Activated T-helper 1 cell treated with anti-CD3 and anti-CD28 coated beads, Interleukin-12 subunit alpha, Interleukin-12 subunit beta, Interleukin-2, Interleukin-4 antibody, amounts not matched to agents 30 ng/mL and 10 ng/mL and 1 ng/mL, durations not matched to agents 14 hours and 24 hours and 36 hours (primary cell): Measurements from ENCODE around the gene RHPN2. TPM values are rescaled to one million over a fixed set of nuclear protein-coding genes. Genes with fewer than 3 reads are reported as not detected.
"Not testable (repeated sequence)": the region's sequence is repeated elsewhere in the genome, so short reads cannot be mapped to it uniquely, and the experiment has no call there.

Experiments
- DNase-seq: peaks from one replicate; pipeline ENCODE4 v3.0.0; 2021; ENCODE audit warnings: low spot score
- H3K27ac Mint-ChIP-seq: one replicate; pipeline ENCODE4 v1.8.0; 2021; ENCODE audit warnings: mild to moderate bottlenecking, mixed read lengths
- H3K27me3 Mint-ChIP-seq: one replicate; pipeline ENCODE4 v1.8.0; 2022; ENCODE audit warnings: mild to moderate bottlenecking, moderate library complexity, mixed read lengths; ENCODE audit not compliant: insufficient read depth
- H3K36me3 Mint-ChIP-seq: one replicate; pipeline ENCODE4 v1.8.0; 2021; ENCODE audit warnings: low read depth, mixed read lengths
- H3K4me1 Mint-ChIP-seq: one replicate; pipeline ENCODE4 v1.8.0; 2021; ENCODE audit warnings: low read depth, mixed read lengths
- H3K4me3 Mint-ChIP-seq: one replicate; pipeline ENCODE4 v1.8.0; 2021; ENCODE audit warnings: mild to moderate bottlenecking, moderate library complexity, mixed read lengths
- H3K9me3 Mint-ChIP-seq: one replicate; pipeline ENCODE4 v1.8.0; 2021; ENCODE audit warnings: mixed read lengths
- intact Hi-C: fragments of 100-400 bp; cut with micrococcal nuclease; formaldehyde crosslinking; loops from one replicate; pipeline ENCODE4 v1.15.1; 2024
- total RNA-seq: library from RNA; stranded (reverse); gene quantifications from 2 replicates; pipeline ENCODE4 v1.2.3, GENCODE V29; 2022

The RHPN2 gene
- total RNA-seq, 1 donor from 2014 or later = 2.5 TPM

DNA sequence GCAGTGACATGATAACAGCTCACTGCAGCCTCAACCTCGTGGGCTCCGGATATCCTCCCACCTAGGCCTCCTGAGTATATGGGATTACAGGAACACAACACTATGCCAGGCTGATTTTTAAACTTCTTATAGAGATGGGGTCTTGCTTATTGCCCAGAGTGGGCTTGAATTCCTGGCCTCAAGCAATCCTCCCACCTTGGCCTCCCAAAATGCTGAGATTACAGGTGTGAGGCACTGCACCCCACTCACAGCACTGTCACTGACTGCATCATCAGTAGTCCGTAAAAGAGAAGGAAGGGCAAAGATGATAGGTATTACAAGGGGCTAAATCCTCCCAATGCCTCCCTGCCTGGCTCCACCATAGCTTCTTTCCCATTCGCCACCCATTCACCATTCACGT is 4.1 kb downstream of the RHPN2 start:
- Mint-ChIP-seq H3K4me1 (no peaks in the 10 kb centered on the region), H3K4me3 (no peak overlapping the region), H3K9me3 (no peaks in the 10 kb centered on the region), H3K27me3 (peaks cover 16% of the 10 kb centered on the region), H3K36me3 (no peaks in the 10 kb centered on the region), H3K27ac (no peak overlapping the region)
- DNase-seq = no peak
- intact Hi-C loops = loop anchor here (5.0 kb wide), 1 partner anchor 88 kb away; the partner anchor contains the start of genes CEP89 and FAAP24

- Mint-ChIP-seq H3K4me3 (no peak overlapping the region), H3K27ac (no peak overlapping the region), H3K4me1 (no peaks in the 10 kb centered on the region), H3K27me3 (peaks cover 1% of the 10 kb centered on the region), H3K36me3 (no peaks in the 10 kb centered on the region), H3K9me3 (no peaks in the 10 kb centered on the region)
- intact Hi-C loops = no loop called here
- no peak for DNase-seq
Measured at GRCh38 chr19:33055718-33056117, 9.0 kb downstream of the RHPN2 start.

GRCh38 chr19:33054623-33055022 is 10.1 kb downstream of the RHPN2 start:
- Mint-ChIP-seq H3K9me3 (no peaks in the 10 kb centered on the region), H3K27ac (no peak overlapping the region), H3K4me1 (no peaks in the 10 kb centered on the region), H3K4me3 (no peak overlapping the region), H3K36me3 (no peaks in the 10 kb centered on the region), H3K27me3 (peaks cover 1% of the 10 kb centered on the region)
- intact Hi-C loops = no loop called here
- DNase-seq = no peak

GRCh38 chr19:33052352-33052972 is 12.2 kb downstream of the RHPN2 start:
- H3K9me3 Mint-ChIP-seq = no peaks in the 10 kb centered on the region
- intact Hi-C loops = no loop called here
- DNase-seq = no peak
- H3K36me3 Mint-ChIP-seq = no peaks in the 10 kb centered on the region
- H3K4me1 Mint-ChIP-seq = no peaks in the 10 kb centered on the region
- H3K27me3 Mint-ChIP-seq = peaks cover 1% of the 10 kb centered on the region
- H3K27ac Mint-ChIP-seq = no peak overlapping the region
- no peak overlapping the region for H3K4me3 Mint-ChIP-seq

DNA sequence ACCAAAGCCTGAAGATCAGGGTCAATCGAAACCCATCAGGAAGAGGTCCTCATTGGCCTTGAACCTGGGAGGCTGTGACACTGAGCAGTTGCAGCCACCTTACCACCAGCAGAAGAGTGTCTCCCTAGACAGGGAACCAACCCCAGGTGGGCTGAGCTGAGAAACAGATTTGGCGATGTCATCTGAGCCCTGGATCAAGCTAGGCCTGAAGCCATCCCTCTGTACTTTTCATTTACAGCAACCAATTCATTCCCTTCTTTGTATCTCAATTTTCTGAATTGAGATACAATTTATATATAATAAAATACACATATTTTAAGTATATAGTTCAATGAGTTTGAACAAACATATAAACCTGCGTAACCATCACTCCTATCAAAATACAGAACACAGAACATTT is 14.6 kb downstream of the RHPN2 start:
- intact Hi-C loops = no loop called here

DNA sequence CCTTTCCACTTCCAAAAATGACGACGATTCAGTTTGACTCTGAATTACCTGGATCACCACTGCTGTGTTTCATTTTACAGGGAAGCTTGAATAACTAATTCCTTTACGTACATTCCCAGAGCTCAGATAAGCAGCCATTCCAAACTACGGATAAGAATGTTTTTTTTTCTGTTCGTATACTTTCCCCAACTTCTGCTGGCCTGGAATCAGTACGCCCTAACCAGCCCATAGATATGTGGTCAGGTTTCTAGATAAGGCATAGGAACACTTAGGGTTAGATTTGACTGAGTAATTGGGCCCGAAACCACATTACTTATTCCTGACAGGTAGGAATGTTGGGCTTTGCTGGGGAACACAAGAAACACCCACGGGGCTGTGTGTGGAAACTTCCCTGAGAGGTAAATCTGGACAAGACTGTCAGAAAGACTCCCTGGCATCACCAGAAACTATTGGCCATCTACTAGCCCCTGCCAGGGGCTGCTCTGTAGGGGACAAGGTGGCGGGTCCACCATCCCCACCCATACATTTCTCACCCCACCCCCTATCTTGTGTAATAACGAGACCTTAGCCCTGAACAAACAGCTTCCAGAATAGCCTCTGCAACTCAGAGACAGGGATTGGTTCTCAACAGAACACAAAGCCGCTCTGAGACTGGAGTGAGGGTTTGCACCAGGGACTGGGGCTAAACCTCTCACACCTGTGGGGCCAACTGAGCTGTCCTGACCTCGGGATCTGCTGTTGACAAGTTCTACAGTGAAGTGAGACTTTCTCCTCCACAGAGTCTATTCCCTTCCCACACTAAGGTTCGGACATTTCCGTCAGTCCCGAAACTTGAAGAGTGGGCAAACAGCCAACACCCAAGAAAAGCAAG is 15.6 kb downstream of the RHPN2 start:
- no peaks in the 10 kb centered on the region for H3K36me3 Mint-ChIP-seq
- no peak overlapping the region for H3K4me3 Mint-ChIP-seq
- H3K27me3 Mint-ChIP-seq = no peaks in the 10 kb centered on the region
- H3K27ac Mint-ChIP-seq = no peak overlapping the region
- no peaks in the 10 kb centered on the region for H3K4me1 Mint-ChIP-seq
- intact Hi-C loops = no loop called here
- no peaks in the 10 kb centered on the region for H3K9me3 Mint-ChIP-seq
- no peak for DNase-seq

More for the DNA sequence above, 14.6 kb downstream of the RHPN2 start:
- no peaks in the 10 kb centered on the region for H3K27me3 Mint-ChIP-seq
- no peak overlapping the region for H3K4me3 Mint-ChIP-seq
- H3K36me3 Mint-ChIP-seq = no peaks in the 10 kb centered on the region
- no peaks in the 10 kb centered on the region for H3K4me1 Mint-ChIP-seq
- no peak overlapping the region for H3K27ac Mint-ChIP-seq
- DNase-seq = no peak
- no peaks in the 10 kb centered on the region for H3K9me3 Mint-ChIP-seq

DNA sequence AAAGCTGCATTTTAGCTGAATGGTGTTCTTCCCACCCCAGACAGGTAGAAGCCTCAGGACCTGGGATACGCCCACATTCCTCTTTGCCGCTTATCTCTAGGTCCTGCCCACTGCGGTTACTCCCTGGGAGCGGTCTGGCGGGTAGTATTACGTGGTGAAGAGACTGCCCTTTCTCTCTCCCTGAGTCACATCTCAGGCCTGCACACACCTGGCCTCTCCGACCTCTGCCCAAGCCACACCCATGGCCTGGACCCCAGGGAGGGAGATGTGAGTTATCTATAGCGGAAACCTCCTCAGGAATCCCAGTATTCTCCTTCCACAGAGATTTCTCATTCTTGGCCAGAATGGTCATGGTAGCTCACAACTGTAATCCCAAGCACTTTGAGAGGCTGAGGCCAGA is 17.3 kb downstream of the RHPN2 start:
- Mint-ChIP-seq H3K27ac (no peak overlapping the region), H3K4me1 (no peaks in the 10 kb centered on the region), H3K27me3 (no peaks in the 10 kb centered on the region), H3K9me3 (no peaks in the 10 kb centered on the region), H3K36me3 (no peaks in the 10 kb centered on the region), H3K4me3 (no peak overlapping the region)
- DNase-seq = no peak
- intact Hi-C loops = no loop called here

GRCh38 chr19:33041828-33042160 is 22.9 kb downstream of the RHPN2 start:
- H3K9me3 Mint-ChIP-seq, H3K36me3 Mint-ChIP-seq, H3K27me3 Mint-ChIP-seq, H3K4me3 Mint-ChIP-seq, intact Hi-C loops, DNase-seq, H3K27ac Mint-ChIP-seq: not testable (repeated sequence)
- peaks cover 13% of the 10 kb centered on the region for H3K4me1 Mint-ChIP-seq

- no peaks in the 10 kb centered on the region for H3K27me3 Mint-ChIP-seq
- peaks cover 13% of the 10 kb centered on the region for H3K4me1 Mint-ChIP-seq
- no peak overlapping the region for H3K4me3 Mint-ChIP-seq
- DNase-seq = no peak
- H3K9me3 Mint-ChIP-seq = no peaks in the 10 kb centered on the region
- no peaks in the 10 kb centered on the region for H3K36me3 Mint-ChIP-seq
- no peak overlapping the region for H3K27ac Mint-ChIP-seq
- intact Hi-C loops = no loop called here
Measured at GRCh38 chr19:33040994-33041827, 23.5 kb downstream of the RHPN2 start.

DNA sequence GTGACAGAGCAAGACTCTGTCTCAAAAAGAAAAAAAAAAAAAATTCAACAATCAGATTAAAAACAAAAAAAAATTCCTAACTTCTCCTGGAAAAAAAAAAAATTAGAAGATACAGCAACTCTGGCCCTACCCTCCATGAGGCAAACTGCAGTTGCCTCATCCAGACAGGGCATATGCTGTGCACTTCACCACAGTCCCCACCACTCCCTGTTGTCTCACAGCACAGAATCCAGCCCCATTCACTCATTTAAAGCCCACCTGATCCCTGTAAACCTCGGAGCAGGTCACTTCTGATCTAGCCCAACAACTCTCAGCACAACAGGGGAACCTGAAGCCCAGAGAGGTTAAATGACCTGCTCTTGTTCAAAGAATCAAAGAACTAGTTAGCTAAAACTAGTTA is 24.9 kb downstream of the RHPN2 start:
- peaks cover 13% of the 10 kb centered on the region for H3K4me1 Mint-ChIP-seq
- DNase-seq = no peak
- no peaks in the 10 kb centered on the region for H3K36me3 Mint-ChIP-seq
- H3K27ac Mint-ChIP-seq = no peak overlapping the region
- intact Hi-C loops = no loop called here
- no peaks in the 10 kb centered on the region for H3K9me3 Mint-ChIP-seq
- H3K27me3 Mint-ChIP-seq = no peaks in the 10 kb centered on the region
- H3K4me3 Mint-ChIP-seq = no peak overlapping the region

DNA sequence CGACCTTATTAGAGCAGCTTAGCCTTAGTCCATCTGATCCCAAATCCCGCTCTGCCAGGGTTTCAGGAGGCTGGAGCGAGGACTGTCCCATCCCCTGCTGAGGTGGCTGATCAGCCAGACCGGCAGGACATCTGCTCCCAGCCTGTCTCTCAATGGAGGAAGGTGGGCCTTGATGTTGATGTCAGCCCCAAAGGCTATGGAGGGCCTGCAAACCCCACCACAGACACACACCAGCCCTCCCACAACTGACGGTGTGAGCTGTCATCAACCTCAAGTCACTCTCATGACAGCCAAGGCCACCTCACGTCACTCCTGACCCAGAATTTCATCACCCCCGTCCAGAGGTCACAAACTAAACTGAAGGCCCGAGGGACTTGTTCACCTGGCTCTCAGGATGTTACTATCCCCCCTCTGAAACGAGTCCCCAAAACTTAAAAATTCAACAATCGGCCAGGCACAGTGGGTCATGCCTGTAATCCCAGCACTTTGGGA is 25.5 kb downstream of the RHPN2 start:
- no peak overlapping the region for H3K4me3 Mint-ChIP-seq
- no peaks in the 10 kb centered on the region for H3K9me3 Mint-ChIP-seq
- no peaks in the 10 kb centered on the region for H3K36me3 Mint-ChIP-seq
- peaks cover 13% of the 10 kb centered on the region for H3K4me1 Mint-ChIP-seq
- no peak overlapping the region for H3K27ac Mint-ChIP-seq
- DNase-seq = no peak
- H3K27me3 Mint-ChIP-seq = no peaks in the 10 kb centered on the region
- intact Hi-C loops = no loop called here

DNA sequence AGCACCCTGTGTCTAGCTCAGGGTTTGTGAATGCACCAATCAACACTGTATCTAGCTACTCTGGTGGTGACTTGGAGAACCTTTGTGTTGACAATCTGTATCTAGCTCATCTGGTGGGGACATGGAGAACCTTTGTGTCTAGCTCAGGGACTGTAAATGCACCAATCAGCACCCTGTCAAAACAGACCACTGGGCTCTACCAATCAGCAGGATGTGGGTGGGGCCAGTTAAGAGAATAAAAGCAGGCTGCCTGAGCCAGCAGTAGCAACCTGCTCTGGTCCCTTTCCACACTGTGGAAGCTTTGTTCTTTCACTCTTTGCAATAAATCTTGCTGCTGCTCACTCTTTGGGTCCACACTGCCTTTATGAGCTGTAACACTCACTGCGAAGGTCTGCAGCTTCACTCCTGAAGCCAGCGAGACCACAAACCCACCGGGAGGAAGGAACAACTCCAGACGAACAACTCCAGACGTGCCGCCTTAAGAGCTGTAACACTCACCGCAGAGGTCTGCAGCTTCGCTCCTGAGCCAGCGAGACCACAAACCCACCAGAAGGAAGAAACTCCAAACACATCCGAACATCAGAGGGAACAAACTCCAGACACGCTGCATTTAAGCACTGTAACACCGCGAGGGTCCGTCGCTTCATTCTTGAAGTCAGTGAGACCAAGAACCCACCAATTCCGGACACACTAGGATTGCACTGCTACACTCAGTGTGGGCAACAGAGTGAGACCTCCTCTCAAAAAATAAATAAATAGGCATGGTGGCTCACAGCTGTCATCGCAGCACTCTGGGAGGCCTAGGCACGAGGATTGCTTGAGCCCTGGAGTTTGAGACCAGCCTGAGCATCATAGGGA is 27.3 kb downstream of the RHPN2 start:
- H3K36me3 Mint-ChIP-seq, H3K27me3 Mint-ChIP-seq, DNase-seq, intact Hi-C loops, H3K9me3 Mint-ChIP-seq: not testable (repeated sequence)
- peak overlapping the region; percentile 90 for H3K27ac Mint-ChIP-seq
- H3K4me3 Mint-ChIP-seq = peak overlapping the region; percentile 56
- H3K4me1 Mint-ChIP-seq = peaks cover 13% of the 10 kb centered on the region
